ENCODE measurements around the gene CHRND. TPM values are rescaled to one million over a fixed set of nuclear protein-coding genes. Genes with fewer than 3 reads are reported as not detected.

The CHRND gene
- total and polyA plus RNA-seq, 2 donors (not counting 1 experiment from before 2014, with no cell fraction given) = not detected

GRCh38 chr2:232575404-232575746 is 49.4 kb downstream of the CHRND start:
- Histone ChIP-seq H3K79me2 (ENCODE audit: control insufficient read depth, insufficient read depth, low read length) (no peaks in the 10 kb centered on the region), H3K9ac (ENCODE audit: low read length) (no peak overlapping the region), H3K9me3 (ENCODE audit: control extremely low read depth in 1 of 3, control insufficient read depth in 2 of 3, insufficient read depth in 1 of 3, low read length in 2 of 3) (no peaks in the 10 kb centered on the region), H3K4me3 (ENCODE audit: control extremely low read depth in 1 of 5, extremely low read depth in 1 of 5, insufficient read depth in 1 of 5, low read depth in 2 of 5, low read length in 4 of 5) (no peak overlapping the region), H3K4me2 (replicated peaks; ENCODE audit: low read depth, low read length, poor library complexity, severe bottlenecking) (no peak overlapping the region), H4K20me1 (ENCODE audit: control insufficient read depth, insufficient read depth, low read length, poor library complexity, severe bottlenecking) (no peaks in the 10 kb centered on the region), H3K27me3 (replicated peaks in 1 of 4; ENCODE audit: control extremely low read depth in 1 of 4, control insufficient read depth in 3 of 4, insufficient read depth in 4 of 4, low read length in 3 of 4) (no peaks in the 10 kb centered on the region), H3K27ac (ENCODE audit: low read length in 2 of 2) (no peak overlapping the region), H3K36me3 (replicated peaks in 1 of 2; ENCODE audit: control extremely low read depth in 1 of 2, control insufficient read depth in 1 of 2, extremely low read depth in 1 of 2, insufficient read depth in 2 of 2, low read length in 1 of 2) (peaks cover 2 to 48% of the 10 kb centered on the region in 2 experiments), H3K4me1 (ENCODE audit: control insufficient read depth in 2 of 2, insufficient read depth in 2 of 2, low read length in 2 of 2) (no peaks in the 10 kb centered on the region), H2AFZ (ENCODE audit: insufficient read depth, low read depth, low read length, poor library complexity, severe bottlenecking) (no peak overlapping the region)
- ATAC-seq (ENCODE audit: low read depth) = no peak
- TF ChIP-seq CTCF (IDR thresholded peaks at IDR 0.05) (no peak), EZH2 (IDR thresholded peaks at IDR 0.05; ENCODE audit: borderline replicate concordance, insufficient read depth, low read depth, low read length, poor library complexity, severe bottlenecking) (no peak)
- Mint-ChIP-seq H3K27me3 (no peaks in the 10 kb centered on the region), H3K9me3 (ENCODE audit: insufficient read depth) (no peaks in the 10 kb centered on the region), H3K27ac (no peak overlapping the region), H3K4me1 (no peaks in the 10 kb centered on the region), H3K4me3 (no peak overlapping the region)
- WGBS (ENCODE audit: insufficient coverage) = 100% methylated on average over 1 of the region's 1 CpG
- DNase-seq = no peak
- CTCF ChIA-PET = no interaction called here
- POLR2A ChIA-PET = no interaction called here
- intact Hi-C loops (cut with micrococcal nuclease) = no loop called here

- Histone ChIP-seq H3K27ac (ENCODE audit: low read length in 2 of 2) (no peak overlapping the region), H3K36me3 (replicated peaks in 1 of 2; ENCODE audit: control extremely low read depth in 1 of 2, control insufficient read depth in 1 of 2, extremely low read depth in 1 of 2, insufficient read depth in 2 of 2, low read length in 1 of 2) (peaks cover 0 to 53% of the 10 kb centered on the region in 2 experiments), H3K4me1 (ENCODE audit: control insufficient read depth in 2 of 2, insufficient read depth in 2 of 2, low read length in 2 of 2) (no peaks in the 10 kb centered on the region), H3K4me3 (ENCODE audit: control extremely low read depth in 1 of 5, extremely low read depth in 1 of 5, insufficient read depth in 1 of 5, low read depth in 2 of 5, low read length in 4 of 5) (no peak overlapping the region), H2AFZ (ENCODE audit: insufficient read depth, low read depth, low read length, poor library complexity, severe bottlenecking) (no peak overlapping the region), H4K20me1 (ENCODE audit: control insufficient read depth, insufficient read depth, low read length, poor library complexity, severe bottlenecking) (no peaks in the 10 kb centered on the region), H3K9me3 (ENCODE audit: control extremely low read depth in 1 of 3, control insufficient read depth in 2 of 3, insufficient read depth in 1 of 3, low read length in 2 of 3) (no peaks in the 10 kb centered on the region), H3K79me2 (ENCODE audit: control insufficient read depth, insufficient read depth, low read length) (no peaks in the 10 kb centered on the region), H3K4me2 (replicated peaks; ENCODE audit: low read depth, low read length, poor library complexity, severe bottlenecking) (no peak overlapping the region), H3K9ac (ENCODE audit: low read length) (no peak overlapping the region), H3K27me3 (replicated peaks in 1 of 4; ENCODE audit: control extremely low read depth in 1 of 4, control insufficient read depth in 3 of 4, insufficient read depth in 4 of 4, low read length in 3 of 4) (no peaks in the 10 kb centered on the region)
- intact Hi-C loops (cut with micrococcal nuclease) = no loop called here
- no peak overlapping the region for H3K4me3 Mint-ChIP-seq
- H3K4me1 Mint-ChIP-seq = peaks cover 3% of the 10 kb centered on the region
- ChIA-PET POLR2A (no interaction called here), CTCF (no interaction called here)
- WGBS (ENCODE audit: insufficient coverage) = 100% methylated on average over 2 of the region's 2 CpGs
- no peak overlapping the region for H3K27ac Mint-ChIP-seq
- no peak for TF ChIP-seq EZH2 (IDR thresholded peaks at IDR 0.05; ENCODE audit: borderline replicate concordance, insufficient read depth, low read depth, low read length, poor library complexity, severe bottlenecking)
- TF ChIP-seq CTCF (IDR thresholded peaks at IDR 0.05) = no peak
- H3K9me3 Mint-ChIP-seq (ENCODE audit: insufficient read depth) = no peaks in the 10 kb centered on the region
- no peaks in the 10 kb centered on the region for H3K27me3 Mint-ChIP-seq
- ATAC-seq (ENCODE audit: low read depth) (no peak), DNase-seq (no peak)
Observed at GRCh38 chr2:232576995-232577394, 51.0 kb downstream of the CHRND start.
